GM23248 (cell line): ENCODE results near the gene KRTAP3-3.

Source experiments
- EZH2 ChIP-seq: fragments of 200-600 bp; sonication (generic); IDR thresholded peaks from 2 replicates; pipeline ENCODE4 v1.6.1; 2018; ENCODE audit warnings: antibody characterized with exemption, mild to moderate bottlenecking; ENCODE audit not compliant: insufficient read depth, poor library complexity, severe bottlenecking
- EZH2phosphoT487 ChIP-seq: fragments of 200-600 bp; sonication (generic); IDR thresholded peaks from 2 replicates; pipeline ENCODE4 v1.6.1; 2018; ENCODE audit warnings: antibody characterized with exemption, moderate library complexity, mild to moderate bottlenecking, low read depth; ENCODE audit not compliant: insufficient read depth

DNA sequence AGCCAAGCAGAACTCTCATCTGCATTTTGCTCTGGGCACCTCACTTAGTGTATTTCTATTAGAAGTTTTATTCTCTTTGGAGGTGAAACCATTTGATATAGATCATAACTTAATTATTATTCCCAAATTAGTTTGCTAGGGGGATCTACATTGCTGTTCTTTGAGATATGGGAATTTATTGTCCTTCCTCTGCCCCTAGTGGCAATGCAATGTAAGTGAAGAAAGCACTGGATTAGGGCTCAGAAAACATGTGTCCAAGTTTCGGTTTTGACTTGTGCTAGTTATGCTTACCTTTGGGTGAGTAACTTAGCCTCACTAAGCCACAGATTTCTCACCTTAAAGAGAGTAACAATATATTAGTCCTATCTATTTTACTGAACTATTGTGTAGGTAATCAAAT, 30.1 kb downstream of the KRTAP3-3 start:
- TF ChIP-seq EZH2 (no peak), EZH2phosphoT487 (no peak)
